ENCODE data around the gene TREML4.

- TF ChIP-seq, protein P1, sequence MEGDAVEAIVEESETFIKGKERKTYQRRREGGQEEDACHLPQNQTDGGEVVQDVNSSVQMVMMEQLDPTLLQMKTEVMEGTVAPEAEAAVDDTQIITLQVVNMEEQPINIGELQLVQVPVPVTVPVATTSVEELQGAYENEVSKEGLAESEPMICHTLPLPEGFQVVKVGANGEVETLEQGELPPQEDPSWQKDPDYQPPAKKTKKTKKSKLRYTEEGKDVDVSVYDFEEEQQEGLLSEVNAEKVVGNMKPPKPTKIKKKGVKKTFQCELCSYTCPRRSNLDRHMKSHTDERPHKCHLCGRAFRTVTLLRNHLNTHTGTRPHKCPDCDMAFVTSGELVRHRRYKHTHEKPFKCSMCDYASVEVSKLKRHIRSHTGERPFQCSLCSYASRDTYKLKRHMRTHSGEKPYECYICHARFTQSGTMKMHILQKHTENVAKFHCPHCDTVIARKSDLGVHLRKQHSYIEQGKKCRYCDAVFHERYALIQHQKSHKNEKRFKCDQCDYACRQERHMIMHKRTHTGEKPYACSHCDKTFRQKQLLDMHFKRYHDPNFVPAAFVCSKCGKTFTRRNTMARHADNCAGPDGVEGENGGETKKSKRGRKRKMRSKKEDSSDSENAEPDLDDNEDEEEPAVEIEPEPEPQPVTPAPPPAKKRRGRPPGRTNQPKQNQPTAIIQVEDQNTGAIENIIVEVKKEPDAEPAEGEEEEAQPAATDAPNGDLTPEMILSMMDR (optimal IDR thresholded peaks at IDR 0.05 in 1 of 3, IDR thresholded peaks at IDR 0.05 in 1 of 3, conservative IDR thresholded peaks at IDR 0.05 in 1 of 3; ENCODE audit: extremely low read depth in 1 of 3, insufficient read depth in 2 of 3, low read length in 3 of 3): no peak
- TF ChIP-seq EZH2 (IDR thresholded peaks at IDR 0.05; ENCODE audit: low read length): no peak
Observed at GRCh38 chr6:41269166-41269565, 41.0 kb downstream of the TREML4 start.

All from keratinocyte (primary cell).